WTC11 (cell line): ENCODE measurements around the gene SLC1A4.

Source experiments
- CREB1 ChIP-seq: sonication (generic); formaldehyde crosslinking; IDR thresholded peaks from 2 replicates; pipeline ENCODE4 v1.8.0; 2023; ENCODE audit warnings: mild to moderate bottlenecking, missing genetic modification reagents
- CTCF ChIP-seq: fragments of 200-600 bp; IDR thresholded peaks from 2 replicates; pipeline ENCODE4 v1.8.0; 2022; ENCODE audit warnings: antibody characterized with exemption
- FOXP1 ChIP-seq: sonication (generic); formaldehyde crosslinking; IDR thresholded peaks from 2 replicates; pipeline ENCODE4 v1.8.0; 2022; ENCODE audit warnings: missing genetic modification reagents, mild to moderate bottlenecking, moderate library complexity, borderline replicate concordance
- RORB ChIP-seq: fragments of 250-450 bp; sonication (Bioruptor Pico); IDR thresholded peaks from 2 replicates; pipeline ENCODE4 v1.9.0; 2021; ENCODE audit warnings: mild to moderate bottlenecking
- SP1 ChIP-seq: sonication (generic); formaldehyde crosslinking; conservative IDR thresholded peaks from 2 replicates; pipeline ENCODE4 v1.8.1; 2022; ENCODE audit warnings: missing genetic modification reagents
- TP53 ChIP-seq: sonication (generic); formaldehyde crosslinking; IDR thresholded peaks from 2 replicates; pipeline ENCODE4 v1.8.1; 2023; ENCODE audit warnings: mild to moderate bottlenecking, missing genetic modification reagents
- USF1 ChIP-seq: sonication (generic); formaldehyde crosslinking; IDR thresholded peaks from 2 replicates; pipeline ENCODE4 v1.8.0; 2022; ENCODE audit warnings: mild to moderate bottlenecking, missing genetic modification reagents
- USF2 ChIP-seq: sonication (generic); formaldehyde crosslinking; IDR thresholded peaks from 2 replicates; pipeline ENCODE4 v1.8.1; 2023; ENCODE audit warnings: mild to moderate bottlenecking, missing genetic modification reagents, moderate library complexity
- ZNF121 ChIP-seq: sonication (generic); formaldehyde crosslinking; IDR thresholded peaks from 2 replicates; pipeline ENCODE4 v1.8.0; 2023; ENCODE audit warnings: missing genetic modification reagents
- TF ChIP-seq, protein P1 (sequence below): sonication (generic); formaldehyde crosslinking; IDR thresholded peaks from 2 replicates; pipeline ENCODE4 v1.8.1; 2022; ENCODE audit warnings: mild to moderate bottlenecking, moderate library complexity, missing genetic modification reagents
- TF ChIP-seq, protein P2 (sequence below): sonication (generic); formaldehyde crosslinking; IDR thresholded peaks from 2 replicates; pipeline ENCODE4 v1.8.1; 2023; ENCODE audit warnings: mild to moderate bottlenecking, missing genetic modification reagents

DNA sequence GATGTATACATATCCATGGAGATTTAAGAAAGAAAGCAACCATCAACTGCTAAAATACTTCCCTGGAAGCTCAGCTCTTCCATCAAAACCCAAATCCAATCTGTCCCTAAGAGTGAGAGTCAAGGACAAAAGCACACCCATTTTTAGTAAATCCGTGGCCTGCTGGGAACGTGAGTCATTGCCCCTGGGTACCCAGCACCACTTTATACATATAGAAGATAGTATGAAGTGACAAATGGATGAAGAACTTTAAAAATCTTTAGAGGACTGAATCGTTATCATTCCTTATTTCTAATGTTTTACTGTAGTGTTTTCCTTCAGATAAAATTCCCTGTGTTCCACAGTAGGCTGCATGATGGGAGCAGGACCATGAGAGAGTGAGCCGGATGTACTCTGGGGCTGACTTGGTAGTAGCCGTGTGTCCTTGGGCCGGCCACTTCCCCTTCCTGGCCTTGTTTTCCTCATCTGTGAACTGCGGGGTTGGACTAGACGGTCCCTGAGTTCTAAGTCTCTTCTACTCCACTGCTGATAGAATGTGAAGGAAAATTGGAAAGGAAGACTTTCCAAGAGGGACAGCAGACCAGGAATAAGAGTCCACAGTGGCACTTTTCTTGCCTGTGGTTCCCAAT, 38.5 kb downstream of the SLC1A4 start:
- TF ChIP-seq CREB1 (CRISPR knock-in tag) (no peak), ZNF121 (no peak), RORB (no peak), USF2 (CRISPR knock-in tag) (no peak), CTCF (no peak), TP53 (no peak), FOXP1 (CRISPR knock-in tag) (no peak), SP1 (CRISPR knock-in tag) (no peak), USF1 (no peak)
- TF ChIP-seq, protein P1, sequence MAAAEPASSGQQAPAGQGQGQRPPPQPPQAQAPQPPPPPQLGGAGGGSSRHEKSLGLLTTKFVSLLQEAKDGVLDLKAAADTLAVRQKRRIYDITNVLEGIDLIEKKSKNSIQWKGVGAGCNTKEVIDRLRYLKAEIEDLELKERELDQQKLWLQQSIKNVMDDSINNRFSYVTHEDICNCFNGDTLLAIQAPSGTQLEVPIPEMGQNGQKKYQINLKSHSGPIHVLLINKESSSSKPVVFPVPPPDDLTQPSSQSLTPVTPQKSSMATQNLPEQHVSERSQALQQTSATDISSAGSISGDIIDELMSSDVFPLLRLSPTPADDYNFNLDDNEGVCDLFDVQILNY (CRISPR knock-in tag), result no peak
- TF ChIP-seq, protein P2, sequence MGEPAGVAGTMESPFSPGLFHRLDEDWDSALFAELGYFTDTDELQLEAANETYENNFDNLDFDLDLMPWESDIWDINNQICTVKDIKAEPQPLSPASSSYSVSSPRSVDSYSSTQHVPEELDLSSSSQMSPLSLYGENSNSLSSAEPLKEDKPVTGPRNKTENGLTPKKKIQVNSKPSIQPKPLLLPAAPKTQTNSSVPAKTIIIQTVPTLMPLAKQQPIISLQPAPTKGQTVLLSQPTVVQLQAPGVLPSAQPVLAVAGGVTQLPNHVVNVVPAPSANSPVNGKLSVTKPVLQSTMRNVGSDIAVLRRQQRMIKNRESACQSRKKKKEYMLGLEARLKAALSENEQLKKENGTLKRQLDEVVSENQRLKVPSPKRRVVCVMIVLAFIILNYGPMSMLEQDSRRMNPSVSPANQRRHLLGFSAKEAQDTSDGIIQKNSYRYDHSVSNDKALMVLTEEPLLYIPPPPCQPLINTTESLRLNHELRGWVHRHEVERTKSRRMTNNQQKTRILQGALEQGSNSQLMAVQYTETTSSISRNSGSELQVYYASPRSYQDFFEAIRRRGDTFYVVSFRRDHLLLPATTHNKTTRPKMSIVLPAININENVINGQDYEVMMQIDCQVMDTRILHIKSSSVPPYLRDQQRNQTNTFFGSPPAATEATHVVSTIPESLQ (CRISPR knock-in tag), result no peak
